ENCODE results near the gene RPS3.

Gene RPS3

DNA sequence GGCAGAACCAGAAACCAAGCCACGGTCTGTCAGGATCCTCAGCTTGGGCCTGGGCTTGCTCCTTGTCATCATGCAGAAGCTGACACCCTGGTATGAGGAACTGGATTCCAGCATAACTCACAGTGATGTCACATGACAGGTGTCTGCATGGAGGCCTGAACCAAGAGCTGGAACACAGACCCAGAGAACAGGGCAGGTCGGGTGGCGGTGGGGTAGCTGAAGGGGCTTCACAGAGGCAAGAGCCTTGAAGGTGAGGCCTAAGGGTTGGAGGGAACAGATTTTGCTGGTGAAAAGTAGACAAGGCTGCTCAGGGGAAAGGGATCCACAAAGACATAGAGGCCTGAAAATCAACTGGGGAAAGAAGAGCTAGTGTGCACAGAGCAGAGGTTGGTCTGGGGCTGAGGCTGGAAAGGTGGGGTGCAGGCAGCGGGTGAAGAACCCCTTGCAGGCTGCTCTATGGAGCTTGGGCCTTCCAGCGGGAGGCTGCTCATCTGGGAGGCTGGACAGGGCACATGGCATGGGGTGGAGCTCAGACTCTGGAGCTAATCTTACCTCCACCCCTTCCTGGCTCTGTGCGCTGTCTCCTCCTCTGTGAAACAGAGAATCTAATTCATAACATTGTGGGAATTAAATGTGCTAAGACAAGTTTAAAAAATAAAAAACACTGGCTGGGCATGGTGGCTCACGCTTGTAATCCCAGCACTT, 18.4 kb upstream of the RPS3 start:
- TF ChIP-seq CTCF (conservative IDR thresholded peaks at IDR 0.05; ENCODE audit: low read depth, low read length) = no peak
- DNase-seq (ENCODE audit: low read depth) = no peak
- H3K4me3 ChIP-seq (ENCODE audit: low read depth, low read length) = no peak overlapping the region

- no peak for TF ChIP-seq CTCF (conservative IDR thresholded peaks at IDR 0.05; ENCODE audit: low read depth, low read length)
- no peak overlapping the region for H3K4me3 ChIP-seq (ENCODE audit: low read depth, low read length)
- DNase-seq (ENCODE audit: low read depth) = no peak
Measured at GRCh38 chr11:75383246-75383645, 16.1 kb upstream of the RPS3 start.

- DNase-seq (ENCODE audit: low read depth) = peak; percentile 70
- no peak overlapping the region for H3K4me3 ChIP-seq (ENCODE audit: low read depth, low read length)
Measured at GRCh38 chr11:75384438-75385080, 14.8 kb upstream of the RPS3 start.

GRCh38 chr11:75386942-75387630, 12.2 kb upstream of the RPS3 start:
- DNase-seq (ENCODE audit: low read depth) = no peak

More at GRCh38 chr11:75384438-75385080, 14.8 kb upstream of the RPS3 start:
- peak; percentile 99 for TF ChIP-seq CTCF (conservative IDR thresholded peaks at IDR 0.05; ENCODE audit: low read depth, low read length)

GRCh38 chr11:75387736-75388294, 11.5 kb upstream of the RPS3 start:
- no peak overlapping the region for H3K4me3 ChIP-seq (ENCODE audit: low read depth, low read length)
- no peak for DNase-seq (ENCODE audit: low read depth)
- no peak for TF ChIP-seq CTCF (conservative IDR thresholded peaks at IDR 0.05; ENCODE audit: low read depth, low read length)

More at GRCh38 chr11:75386942-75387630, 12.2 kb upstream of the RPS3 start:
- TF ChIP-seq CTCF (conservative IDR thresholded peaks at IDR 0.05; ENCODE audit: low read depth, low read length) = no peak
- no peak overlapping the region for H3K4me3 ChIP-seq (ENCODE audit: low read depth, low read length)

- peak; percentile 86 for DNase-seq (ENCODE audit: low read depth)
- no peak overlapping the region for H3K4me3 ChIP-seq (ENCODE audit: low read depth, low read length)
- TF ChIP-seq CTCF (conservative IDR thresholded peaks at IDR 0.05; ENCODE audit: low read depth, low read length) = peak; percentile 85
Measured at GRCh38 chr11:75388386-75389275, 10.7 kb upstream of the RPS3 start.

All from choroid plexus epithelial cell (primary cell).